ENCODE measurements around the gene PHAF1. TPM values are rescaled to one million over a fixed set of nuclear protein-coding genes. Genes with fewer than 3 reads are reported as not detected.

The PHAF1 gene
- 18.7 and 28.8 TPM in 2 replicates for total RNA-seq (2014; rRNA removed; shearing (Covaris generic))

DNA sequence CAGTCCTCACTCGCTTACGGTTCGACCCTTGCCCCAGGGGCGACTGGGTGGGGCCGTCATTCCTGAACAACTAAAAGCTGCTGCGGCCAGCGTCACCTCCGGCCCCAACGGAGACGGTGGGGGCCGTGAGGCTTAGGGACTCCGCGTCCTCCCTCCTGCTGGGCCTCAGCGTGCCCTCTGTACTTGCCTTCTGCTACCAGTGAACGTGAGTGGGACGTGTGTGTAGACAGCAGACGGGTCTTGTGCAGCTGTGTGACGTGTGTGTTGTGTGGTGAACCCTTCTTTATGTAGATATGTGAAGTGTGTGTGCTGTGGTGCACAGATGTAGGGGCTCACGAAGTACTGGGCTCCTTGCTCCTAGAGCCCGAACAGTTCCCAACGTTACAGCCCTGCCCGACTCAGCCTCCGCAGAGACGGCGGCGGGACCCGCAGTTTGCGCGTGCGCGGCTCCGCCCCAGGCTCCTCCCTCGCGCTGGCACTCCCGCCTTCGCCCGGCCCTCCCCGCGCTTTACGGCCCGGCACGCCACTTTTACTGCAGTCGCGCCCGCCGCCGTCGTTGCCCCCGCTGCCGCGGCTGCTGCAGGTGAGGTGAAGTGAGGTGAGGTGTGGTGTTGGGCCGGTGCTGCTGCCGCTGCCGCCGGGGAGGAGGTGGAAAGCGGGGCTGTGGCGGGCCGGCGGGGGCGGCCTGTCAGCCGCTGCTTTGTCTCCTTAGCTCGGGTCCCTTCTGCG is at the start of gene PHAF1:
Gene PHAF1, plus strand, starts transcription at position 535 of the 729 bp plus-strand sequence. CDS start 235 bp downstream, outside the sequence.
- peaks cover 14% of the 10 kb centered on the region for H3K36me3 ChIP-seq
- H3K9me3 ChIP-seq (replicated peaks) = no peaks in the 10 kb centered on the region
- peak; percentile 91 to 92 for DNase-seq (ENCODE audit: low read depth in 1 of 2, low spot score in 2 of 2)
- no peaks in the 10 kb centered on the region for H3K27me3 ChIP-seq (replicated peaks)
- no peak within 1 kb of the TSS for H3K27ac ChIP-seq
- peaks cover 20% of the 10 kb centered on the region for H3K4me1 ChIP-seq (replicated peaks)
- H3K4me3 ChIP-seq = peak within 1 kb of the TSS; percentile 70

DNA sequence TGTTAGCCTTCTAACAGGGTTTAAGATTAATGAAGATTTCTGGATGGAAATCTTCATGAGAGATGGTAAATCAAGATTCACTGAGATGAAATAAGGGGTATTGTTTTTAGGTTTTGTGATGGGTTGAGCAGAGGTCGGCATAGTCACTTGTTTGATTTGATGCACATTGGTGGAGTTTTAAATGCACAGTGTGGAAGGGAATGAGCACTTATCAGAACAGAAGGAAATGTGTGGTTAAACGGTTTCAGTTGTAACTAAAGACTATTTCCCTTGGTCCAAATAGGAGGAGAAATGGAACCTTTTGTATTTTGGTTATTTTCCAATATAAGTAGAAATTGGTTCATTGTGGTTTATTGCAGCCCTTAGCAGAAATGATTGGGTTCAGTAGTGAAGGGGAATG is 46.7 kb upstream of the PHAF1 start:
- no peaks in the 10 kb centered on the region for H3K27me3 ChIP-seq (replicated peaks)
- no peak overlapping the region for H3K4me3 ChIP-seq
- peaks cover 37% of the 10 kb centered on the region for H3K36me3 ChIP-seq
- no peak for DNase-seq (ENCODE audit: low read depth in 1 of 2, low spot score in 2 of 2)
- no peaks in the 10 kb centered on the region for H3K9me3 ChIP-seq (replicated peaks)
- H3K4me1 ChIP-seq (replicated peaks) = peaks cover 5% of the 10 kb centered on the region; the same call in 1 of the 2 replicates
- no peak overlapping the region for H3K27ac ChIP-seq

GRCh38 chr16:67068212-67068753 is 41.5 kb upstream of the PHAF1 start:
- peak in 1 of 2 experiments; percentile 23 for DNase-seq (ENCODE audit: low read depth in 1 of 2, low spot score in 2 of 2)
- no peak overlapping the region for H3K4me3 ChIP-seq

DNA sequence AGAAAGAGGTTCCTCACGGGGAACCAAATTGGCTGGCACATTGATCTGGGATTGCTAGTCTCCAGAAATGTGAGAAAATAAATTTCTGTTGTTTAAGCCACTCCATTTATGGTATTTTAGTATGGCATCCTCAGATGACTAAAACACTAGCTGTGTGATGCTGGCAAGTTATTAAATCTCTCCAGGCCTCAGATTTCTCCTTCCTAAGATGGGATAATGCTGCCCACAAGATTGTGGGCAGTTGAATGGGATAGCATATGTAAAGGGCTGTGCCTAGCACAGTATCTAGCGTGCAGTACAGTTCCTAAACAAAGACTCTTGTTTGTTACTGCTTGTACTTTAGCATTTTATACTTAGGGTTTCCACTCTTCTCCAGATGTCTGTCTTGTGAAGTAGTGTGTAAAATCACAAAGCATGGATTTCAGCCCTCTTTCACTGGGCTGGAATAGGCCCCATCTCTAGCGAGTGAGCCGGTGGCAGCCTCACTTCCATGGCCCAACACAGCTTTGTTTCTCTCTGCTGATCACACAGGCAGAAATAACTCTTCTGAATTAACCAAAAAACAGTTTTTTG is 38.2 kb upstream of the PHAF1 start:
- Histone ChIP-seq H3K36me3 (peaks cover 87% of the 10 kb centered on the region), H3K4me3 (no peak overlapping the region), H3K9me3 (replicated peaks) (no peaks in the 10 kb centered on the region), H3K4me1 (replicated peaks) (peaks cover 8% of the 10 kb centered on the region; the same call in 1 of the 2 replicates), H3K27me3 (replicated peaks) (no peaks in the 10 kb centered on the region), H3K27ac (no peak overlapping the region)
- no peak for DNase-seq (ENCODE audit: low read depth in 1 of 2, low spot score in 2 of 2)

More at GRCh38 chr16:67068212-67068753, 41.5 kb upstream of the PHAF1 start:
- no peak overlapping the region for H3K27ac ChIP-seq
- no peaks in the 10 kb centered on the region for H3K9me3 ChIP-seq (replicated peaks)
- peaks cover 8% of the 10 kb centered on the region; the same call in 1 of the 2 replicates for H3K4me1 ChIP-seq (replicated peaks)
- no peaks in the 10 kb centered on the region for H3K27me3 ChIP-seq (replicated peaks)
- peaks cover 61% of the 10 kb centered on the region for H3K36me3 ChIP-seq

DNA sequence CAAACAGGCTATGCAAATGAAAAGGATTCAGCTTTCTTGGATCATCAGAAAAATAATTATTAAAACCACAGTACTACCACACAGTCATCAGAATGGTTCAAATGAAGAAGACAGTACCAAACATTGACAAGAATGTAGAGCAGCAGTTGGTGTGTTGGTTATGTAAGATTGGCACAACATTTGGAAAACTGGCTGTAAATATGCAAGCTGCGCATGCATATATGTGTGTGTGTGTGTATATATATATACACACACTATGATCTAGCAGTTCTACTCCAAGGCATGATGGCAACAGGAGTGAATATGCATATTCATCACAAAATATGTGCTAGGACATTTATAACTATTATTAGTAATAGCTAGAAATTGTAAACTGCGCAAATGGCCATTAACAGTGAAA is 34.4 kb upstream of the PHAF1 start:
- Histone ChIP-seq H3K4me1 (replicated peaks) (no peaks in the 10 kb centered on the region), H3K27ac (no peak overlapping the region), H3K36me3 (peaks cover 83% of the 10 kb centered on the region), H3K9me3 (replicated peaks) (no peaks in the 10 kb centered on the region), H3K27me3 (replicated peaks) (no peaks in the 10 kb centered on the region), H3K4me3 (no peak overlapping the region)
- no peak for DNase-seq (ENCODE audit: low read depth in 1 of 2, low spot score in 2 of 2)

- H3K4me3 ChIP-seq = no peak overlapping the region
- H3K27ac ChIP-seq = no peak overlapping the region
- DNase-seq (ENCODE audit: low read depth in 1 of 2, low spot score in 2 of 2) = no peak
- no peaks in the 10 kb centered on the region for H3K27me3 ChIP-seq (replicated peaks)
- no peaks in the 10 kb centered on the region for H3K9me3 ChIP-seq (replicated peaks)
- H3K36me3 ChIP-seq = peaks cover 67% of the 10 kb centered on the region
- H3K4me1 ChIP-seq (replicated peaks) = no peaks in the 10 kb centered on the region
Measured at GRCh38 chr16:67077871-67078270, 31.9 kb upstream of the PHAF1 start.

DNA sequence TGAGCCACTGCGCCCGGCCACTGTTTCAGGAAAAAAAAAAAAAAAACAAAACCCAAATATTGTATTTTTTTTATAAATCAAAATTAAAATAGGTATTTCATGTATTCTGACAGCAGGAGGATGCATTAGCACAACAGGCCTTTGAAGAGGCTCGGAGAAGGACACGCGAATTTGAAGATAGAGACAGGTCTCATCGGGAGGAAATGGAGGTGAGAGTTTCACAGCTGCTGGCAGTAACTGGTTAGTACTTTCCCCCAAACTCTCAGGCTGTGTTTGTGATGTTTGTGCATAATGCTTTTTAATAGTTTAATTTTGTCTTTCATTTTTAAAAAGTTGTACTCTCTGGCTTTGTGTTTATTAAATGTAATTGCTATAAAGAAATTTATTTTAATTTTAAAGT is 27.6 kb upstream of the PHAF1 start:
- DNase-seq (ENCODE audit: low read depth in 1 of 2, low spot score in 2 of 2) = no peak
- Histone ChIP-seq H3K4me3 (no peak overlapping the region), H3K36me3 (peaks cover 49% of the 10 kb centered on the region), H3K27me3 (replicated peaks) (no peaks in the 10 kb centered on the region), H3K27ac (no peak overlapping the region), H3K4me1 (replicated peaks) (peaks cover 5% of the 10 kb centered on the region), H3K9me3 (replicated peaks) (no peaks in the 10 kb centered on the region)

- Histone ChIP-seq H3K27ac (no peak overlapping the region), H3K27me3 (replicated peaks) (no peaks in the 10 kb centered on the region), H3K36me3 (peaks cover 41% of the 10 kb centered on the region), H3K9me3 (replicated peaks) (no peaks in the 10 kb centered on the region), H3K4me3 (no peak overlapping the region), H3K4me1 (replicated peaks) (peaks cover 13% of the 10 kb centered on the region)
- no peak for DNase-seq (ENCODE audit: low read depth in 1 of 2, low spot score in 2 of 2)
Measured at GRCh38 chr16:67082891-67083290, 26.9 kb upstream of the PHAF1 start.

DNA sequence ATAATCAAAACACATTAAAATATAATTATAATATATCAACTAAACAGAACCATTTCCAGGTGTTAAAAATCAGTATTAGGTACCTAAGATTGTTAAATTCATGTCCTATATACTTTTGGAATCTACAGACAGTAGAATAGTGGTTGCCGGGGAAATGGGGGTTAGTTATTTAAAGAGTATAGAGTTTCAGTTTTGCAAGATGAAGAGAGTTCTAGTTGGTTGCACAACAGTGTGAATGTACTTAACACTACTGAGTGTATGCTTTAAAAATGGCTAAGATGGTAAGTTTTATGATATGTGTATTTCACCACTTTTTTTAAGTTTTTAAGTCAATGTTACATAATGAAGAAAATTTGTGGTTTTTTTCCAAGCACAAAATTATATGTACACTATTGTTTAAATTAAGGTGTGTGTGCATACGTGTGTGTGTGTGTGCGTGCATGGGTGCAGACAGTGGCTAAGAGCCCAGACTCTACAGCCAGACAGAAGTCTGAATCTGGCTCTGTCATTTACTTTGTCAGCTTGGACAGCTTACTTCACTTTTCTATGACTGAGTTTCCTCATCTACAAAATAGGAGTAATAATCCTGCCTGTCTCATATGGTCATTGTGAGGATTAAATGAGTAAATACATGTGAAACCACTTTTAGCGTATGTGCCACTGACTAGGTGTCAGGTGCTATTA is 25.3 kb upstream of the PHAF1 start:
- no peaks in the 10 kb centered on the region for H3K9me3 ChIP-seq (replicated peaks)
- H3K27ac ChIP-seq = no peak overlapping the region
- DNase-seq (ENCODE audit: low read depth in 1 of 2, low spot score in 2 of 2) = no peak
- H3K27me3 ChIP-seq (replicated peaks) = no peaks in the 10 kb centered on the region
- no peak overlapping the region for H3K4me3 ChIP-seq
- peaks cover 29% of the 10 kb centered on the region for H3K4me1 ChIP-seq (replicated peaks)
- peaks cover 31% of the 10 kb centered on the region for H3K36me3 ChIP-seq

DNA sequence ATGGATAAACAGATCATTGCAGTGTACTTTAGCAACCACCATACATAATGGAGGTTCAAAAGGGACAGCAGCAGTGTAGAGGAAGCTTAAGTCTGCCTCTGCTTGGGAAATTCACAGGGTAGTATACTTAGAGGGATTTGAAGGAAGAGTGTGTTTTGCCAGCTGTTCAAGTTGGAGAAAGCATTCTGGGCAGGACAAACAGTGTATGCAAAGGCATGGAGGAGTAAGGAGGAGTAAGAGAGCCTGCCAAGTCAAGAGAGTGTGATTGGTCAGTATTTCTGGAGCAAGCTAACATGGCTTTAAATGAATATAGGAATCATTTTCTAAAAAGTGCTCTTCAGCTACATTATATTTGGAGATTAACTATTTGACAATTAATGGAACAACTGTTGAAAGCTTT is 22.9 kb upstream of the PHAF1 start:
- Histone ChIP-seq H3K36me3 (peaks cover 26% of the 10 kb centered on the region), H3K27ac (no peak overlapping the region), H3K4me1 (replicated peaks) (peaks cover 52% of the 10 kb centered on the region), H3K27me3 (replicated peaks) (no peaks in the 10 kb centered on the region), H3K9me3 (replicated peaks) (no peaks in the 10 kb centered on the region), H3K4me3 (no peak overlapping the region)
- DNase-seq (ENCODE audit: low read depth in 1 of 2, low spot score in 2 of 2) = no peak

DNA sequence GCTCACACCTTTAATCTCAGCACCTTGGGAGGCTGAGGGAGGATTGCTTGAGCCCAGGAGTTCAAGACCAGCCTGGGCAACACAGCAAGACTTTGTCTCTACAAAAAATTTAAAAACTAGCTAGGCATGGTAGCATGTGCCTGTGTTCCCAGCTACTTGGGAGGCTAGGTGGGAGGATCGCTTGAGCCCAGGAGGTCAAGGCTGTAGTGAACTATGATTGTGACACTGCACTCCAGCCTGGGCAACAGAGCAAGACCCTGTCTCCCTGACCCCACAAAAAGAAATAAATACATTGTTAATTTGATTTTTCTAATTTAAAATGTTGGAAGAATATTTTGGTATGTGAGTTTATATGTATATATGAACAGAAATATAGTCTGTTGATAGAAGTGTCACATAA is 22.4 kb upstream of the PHAF1 start:
- H3K4me3 ChIP-seq = no peak overlapping the region
- peak overlapping the region; percentile 19; the same call in 1 of the 2 replicates for H3K27ac ChIP-seq
- peaks cover 57% of the 10 kb centered on the region for H3K4me1 ChIP-seq (replicated peaks)
- H3K27me3 ChIP-seq (replicated peaks) = no peaks in the 10 kb centered on the region
- DNase-seq (ENCODE audit: low read depth in 1 of 2, low spot score in 2 of 2) = no peak
- H3K9me3 ChIP-seq (replicated peaks) = no peaks in the 10 kb centered on the region
- peaks cover 26% of the 10 kb centered on the region for H3K36me3 ChIP-seq

GRCh38 chr16:67087803-67088202 is 21.9 kb upstream of the PHAF1 start:
- Histone ChIP-seq H3K4me1 (replicated peaks) (peaks cover 60% of the 10 kb centered on the region), H3K27me3 (replicated peaks) (no peaks in the 10 kb centered on the region), H3K4me3 (no peak overlapping the region), H3K27ac (peak overlapping the region; percentile 19), H3K36me3 (peaks cover 27% of the 10 kb centered on the region), H3K9me3 (replicated peaks) (no peaks in the 10 kb centered on the region)
- no peak for DNase-seq (ENCODE audit: low read depth in 1 of 2, low spot score in 2 of 2)

DNA sequence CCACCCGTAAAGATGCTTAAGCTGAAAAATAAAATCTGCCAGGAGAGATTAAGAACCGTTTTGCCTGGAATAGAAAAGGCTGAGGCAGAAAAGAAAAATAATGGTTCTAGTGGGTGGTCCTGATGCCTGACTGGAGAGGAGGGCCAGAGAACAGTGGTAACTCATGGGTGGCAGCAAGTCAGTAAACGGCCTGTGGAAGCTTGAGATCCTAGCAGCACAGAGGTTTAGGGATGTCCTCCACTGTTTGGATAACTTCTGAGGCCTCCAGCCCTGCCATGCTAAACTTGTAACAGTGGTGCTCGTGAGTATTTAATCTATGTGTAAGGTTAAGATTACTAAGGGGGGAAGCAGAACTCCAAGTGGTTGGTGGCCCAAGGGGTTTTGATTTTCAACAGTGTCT is 21.2 kb upstream of the PHAF1 start:
- peak overlapping the region; percentile 16 for H3K27ac ChIP-seq
- DNase-seq (ENCODE audit: low read depth in 1 of 2, low spot score in 2 of 2) = peak; percentile 57 to 61

GRCh38 chr16:67089101-67089500 is 20.6 kb upstream of the PHAF1 start:
- DNase-seq (ENCODE audit: low read depth in 1 of 2, low spot score in 2 of 2) = no peak
- Histone ChIP-seq H3K27me3 (replicated peaks) (no peaks in the 10 kb centered on the region), H3K36me3 (peaks cover 29% of the 10 kb centered on the region), H3K4me3 (no peak overlapping the region), H3K27ac (peak overlapping the region; percentile 16), H3K4me1 (replicated peaks) (peaks cover 62% of the 10 kb centered on the region), H3K9me3 (replicated peaks) (no peaks in the 10 kb centered on the region)

More for the DNA sequence above, 21.2 kb upstream of the PHAF1 start:
- Histone ChIP-seq H3K9me3 (replicated peaks) (no peaks in the 10 kb centered on the region), H3K4me1 (replicated peaks) (peaks cover 62% of the 10 kb centered on the region), H3K4me3 (no peak overlapping the region), H3K27me3 (replicated peaks) (no peaks in the 10 kb centered on the region), H3K36me3 (peaks cover 26% of the 10 kb centered on the region)

All from SJSA1 (cell line).